Trophoblast cell (in vitro differentiated cells and primary cell): ENCODE results near the gene SLC27A4.
A peak's percentile ranks its signal among the peaks of the same experiment; 100 is the strongest.

ENCODE experiments used
- DNase-seq, 2 donors: peaks; one replicate each; pipeline ENCODE4 v3.0.0-alpha.2; 2016
- H2AFZ ChIP-seq: 2 replicates; pipeline ENCODE4 v1.6.1; 2013; ENCODE audit warnings: low read length, moderate library complexity, mild to moderate bottlenecking; ENCODE audit not compliant: insufficient read depth, poor library complexity
- H2AK5ac ChIP-seq: 2 replicates; pipeline ENCODE4 v1.6.1; 2013; ENCODE audit warnings: mild to moderate bottlenecking, low read length
- H2BK120ac ChIP-seq: 2 replicates; pipeline ENCODE4 v1.6.1; 2013; ENCODE audit warnings: low read length, mild to moderate bottlenecking, moderate library complexity; ENCODE audit not compliant: insufficient read depth, poor library complexity
- H2BK12ac ChIP-seq: 2 replicates; pipeline ENCODE4 v1.6.1; 2013; ENCODE audit warnings: mild to moderate bottlenecking, low read length, moderate library complexity
- H2BK5ac ChIP-seq: 2 replicates; pipeline ENCODE4 v1.6.1; 2013; ENCODE audit warnings: low read length, low read depth, moderate library complexity, mild to moderate bottlenecking; ENCODE audit not compliant: poor library complexity
- H3K14ac ChIP-seq: 2 replicates; pipeline ENCODE4 v1.6.1; 2013; ENCODE audit warnings: mild to moderate bottlenecking, low read length
- H3K18ac ChIP-seq: 2 replicates; pipeline ENCODE4 v1.6.1; 2013; ENCODE audit warnings: mild to moderate bottlenecking, low read length
- H3K23ac ChIP-seq: 2 replicates; pipeline ENCODE4 v1.6.1; 2013; ENCODE audit warnings: low read length
- H3K27ac ChIP-seq: 2 replicates; pipeline ENCODE4 v1.5.1; 2013; ENCODE audit warnings: low read depth, mild to moderate bottlenecking, inconsistent platforms, low read length, moderate library complexity
- H3K27me3 ChIP-seq: 2 replicates; pipeline ENCODE4 v1.6.1; 2013; ENCODE audit warnings: inconsistent platforms, mild to moderate bottlenecking, low read length, moderate library complexity; ENCODE audit not compliant: insufficient read depth
- H3K36me3 ChIP-seq, 2 experiments: 1 replicate in 1 of 2; 2 replicates in 1 of 2; pipeline ENCODE4 v1.6.1; 2013; ENCODE audit warnings: low read length in 2 of 2, mild to moderate bottlenecking in 2 of 2, moderate library complexity in 1 of 2; ENCODE audit not compliant: insufficient read depth in 2 of 2, control insufficient read depth in 1 of 2
- H3K4ac ChIP-seq: 2 replicates; pipeline ENCODE4 v1.6.1; 2013; ENCODE audit warnings: low read depth, mild to moderate bottlenecking, low read length, moderate library complexity
- H3K4me1 ChIP-seq, 2 experiments: 1 replicate in 1 of 2; 2 replicates in 1 of 2; pipeline ENCODE4 v1.6.1; 2013; ENCODE audit warnings: low read length in 2 of 2, mild to moderate bottlenecking in 2 of 2, moderate library complexity in 1 of 2; ENCODE audit not compliant: insufficient read depth in 2 of 2, control insufficient read depth in 1 of 2
- H3K4me2 ChIP-seq: 2 replicates; pipeline ENCODE4 v1.6.1; 2013; ENCODE audit warnings: inconsistent platforms, mild to moderate bottlenecking, low read length, moderate library complexity
- H3K4me3 ChIP-seq: 2 replicates; pipeline ENCODE4 v1.5.1; 2013; ENCODE audit warnings: mild to moderate bottlenecking, low read depth, low read length, inconsistent platforms
- H3K79me1 ChIP-seq: one replicate; pipeline ENCODE4 v1.6.1; 2013; ENCODE audit warnings: low read length
- H3K79me2 ChIP-seq: 2 replicates; pipeline ENCODE4 v1.6.1; 2013; ENCODE audit warnings: low read length, mild to moderate bottlenecking; ENCODE audit not compliant: control insufficient read depth, insufficient read depth, poor library complexity
- H3K9ac ChIP-seq: 2 replicates; pipeline ENCODE4 v1.6.1; 2013; ENCODE audit warnings: mild to moderate bottlenecking, low read length
- H3K9me3 ChIP-seq: 2 replicates; pipeline ENCODE4 v1.6.1; 2013; ENCODE audit warnings: low read depth, mild to moderate bottlenecking, control low read depth, inconsistent platforms, low read length; ENCODE audit not compliant: insufficient read depth
- H4K12ac ChIP-seq: 2 replicates; pipeline ENCODE4 v1.6.1; 2013; ENCODE audit warnings: low read depth, mild to moderate bottlenecking, low read length, moderate library complexity
- H4K8ac ChIP-seq: 2 replicates; pipeline ENCODE4 v1.6.1; 2013; ENCODE audit warnings: low read depth, mild to moderate bottlenecking, low read length, moderate library complexity
- H4K91ac ChIP-seq: one replicate; pipeline ENCODE4 v1.6.1; 2013; ENCODE audit warnings: low read depth, mild to moderate bottlenecking, low read length, moderate library complexity
- WGBS: extraction: QIAGEN DNeasy Blood & Tissue Kit; methylation state at CpG from one replicate; pipeline ENCODE4 v1.1.7; 2013; ENCODE audit warnings: missing lambda C conversion rate; ENCODE audit not compliant: insufficient read length, insufficient coverage; ENCODE audit errors: extremely low coverage; 5-methylcytosine and 5-hydroxymethylcytosine counted together

SLC27A4 gene

GRCh38 chr9:128389395-128390149 lies 49.2 kb downstream of the SLC27A4 start:
- Histone ChIP-seq H3K9me3 (peaks cover 4% of the 10 kb centered on the region), H3K4me1 (peaks cover 14 to 19% of the 10 kb centered on the region in 2 experiments), H3K27me3 (peaks cover 36% of the 10 kb centered on the region), H3K9ac (no peak overlapping the region), H3K79me1 (no peaks in the 10 kb centered on the region), H2AFZ (no peak overlapping the region), H3K14ac (no peak overlapping the region), H3K27ac (no peak overlapping the region), H3K79me2 (no peaks in the 10 kb centered on the region), H3K4me2 (no peak overlapping the region), H2BK12ac (no peak overlapping the region), H3K36me3 (peaks cover 51 to 52% of the 10 kb centered on the region in 2 experiments), H2BK5ac (no peak overlapping the region), H4K91ac (no peak overlapping the region), H4K8ac (no peak overlapping the region), H2AK5ac (no peak overlapping the region), H4K12ac (no peak overlapping the region), H3K4ac (no peak overlapping the region), H3K4me3 (no peak overlapping the region), H3K23ac (no peak overlapping the region), H3K18ac (no peak overlapping the region), H2BK120ac (no peak overlapping the region)
- no peak for DNase-seq
- WGBS, result no CpG with 5 or more reads among the region's 13 CpGs

GRCh38 chr9:128390150-128390812 lies 50.0 kb downstream of the SLC27A4 start:
- Histone ChIP-seq H3K36me3 (peaks cover 50 to 51% of the 10 kb centered on the region in 2 experiments), H2BK120ac (no peak overlapping the region), H3K9ac (no peak overlapping the region), H4K8ac (no peak overlapping the region), H3K23ac (no peak overlapping the region), H3K27me3 (peaks cover 36% of the 10 kb centered on the region), H3K4me1 (peaks cover 14 to 20% of the 10 kb centered on the region in 2 experiments), H2BK5ac (no peak overlapping the region), H3K4ac (no peak overlapping the region), H4K91ac (no peak overlapping the region), H3K4me2 (no peak overlapping the region), H2AFZ (no peak overlapping the region), H4K12ac (no peak overlapping the region), H3K4me3 (no peak overlapping the region), H3K27ac (no peak overlapping the region), H3K9me3 (peaks cover 4% of the 10 kb centered on the region), H3K79me1 (no peaks in the 10 kb centered on the region), H2BK12ac (no peak overlapping the region), H3K79me2 (no peaks in the 10 kb centered on the region), H2AK5ac (no peak overlapping the region), H3K14ac (no peak overlapping the region), H3K18ac (no peak overlapping the region)
- no CpG with 5 or more reads among the region's 11 CpGs for WGBS
- no peak for DNase-seq

- Histone ChIP-seq H4K8ac (no peak overlapping the region), H3K79me2 (no peaks in the 10 kb centered on the region), H3K4me1 (peaks cover 14 to 20% of the 10 kb centered on the region in 2 experiments), H3K79me1 (no peaks in the 10 kb centered on the region), H3K36me3 (peaks cover 44 to 46% of the 10 kb centered on the region in 2 experiments), H3K4me3 (no peak overlapping the region), H3K18ac (no peak overlapping the region), H3K4me2 (no peak overlapping the region), H3K9ac (no peak overlapping the region), H3K4ac (no peak overlapping the region), H2BK12ac (no peak overlapping the region), H3K9me3 (peaks cover 4% of the 10 kb centered on the region), H2AFZ (no peak overlapping the region), H4K91ac (no peak overlapping the region), H4K12ac (no peak overlapping the region), H3K27ac (no peak overlapping the region), H3K14ac (no peak overlapping the region), H3K27me3 (peaks cover 36% of the 10 kb centered on the region), H3K23ac (no peak overlapping the region), H2BK5ac (no peak overlapping the region), H2AK5ac (no peak overlapping the region), H2BK120ac (no peak overlapping the region)
- no CpG with 5 or more reads among the region's 8 CpGs for WGBS
- DNase-seq, result no peak
Measured at GRCh38 chr9:128390813-128391711, 50.7 kb downstream of the SLC27A4 start.

- Histone ChIP-seq H3K4ac (no peak overlapping the region), H2AK5ac (no peak overlapping the region), H3K14ac (no peak overlapping the region), H3K4me2 (peak overlapping the region; percentile 52), H3K36me3 (peaks cover 36 to 40% of the 10 kb centered on the region in 2 experiments), H4K12ac (no peak overlapping the region), H2BK120ac (no peak overlapping the region), H3K4me3 (no peak overlapping the region), H3K27ac (no peak overlapping the region), H3K4me1 (peaks cover 14 to 20% of the 10 kb centered on the region in 2 experiments), H3K23ac (no peak overlapping the region), H3K18ac (no peak overlapping the region), H3K9me3 (peaks cover 2% of the 10 kb centered on the region), H3K27me3 (peaks cover 39% of the 10 kb centered on the region), H3K9ac (no peak overlapping the region), H2AFZ (no peak overlapping the region), H3K79me1 (no peaks in the 10 kb centered on the region), H2BK5ac (no peak overlapping the region), H2BK12ac (no peak overlapping the region), H4K91ac (no peak overlapping the region), H3K79me2 (no peaks in the 10 kb centered on the region), H4K8ac (no peak overlapping the region)
- 100% methylated on average over 2 of the region's 21 CpGs for WGBS
- DNase-seq, result no peak
Measured at GRCh38 chr9:128391956-128392301, 51.6 kb downstream of the SLC27A4 start.
